ENCODE results near the gene ZDHHC20. TPM values are rescaled to one million over a fixed set of nuclear protein-coding genes. Genes with fewer than 3 reads are reported as not detected.

The ZDHHC20 gene
- total RNA-seq, 1 experiment from 2014 or later: 69.1 TPM

GRCh38 chr13:21365574-21365973 lies 93.5 kb downstream of the ZDHHC20 start:
- H4K20me1 ChIP-seq (ENCODE audit: control insufficient read depth, insufficient read depth, insufficient read length): no peaks in the 10 kb centered on the region
- no peaks in the 10 kb centered on the region for H3K9me3 ChIP-seq (ENCODE audit: control insufficient read depth, low read depth, low read length)
- Mint-ChIP-seq H3K27me3 (ENCODE audit: low read depth) (peaks cover 1% of the 10 kb centered on the region; the same call in 1 of the 2 replicates), H3K27ac (peak overlapping the region; percentile 8 to 71 (median 54); a peak in 4 of 7 replicates), H3K9me3 (peaks cover 0 to 11% of the 10 kb centered on the region in 2 experiments; a peak in 4 of 5 replicates), H3K4me1 (peaks cover 7% of the 10 kb centered on the region in 2 experiments), H3K4me3 (no peak overlapping the region), H3K36me3 (ENCODE audit: insufficient read depth in 1 of 3, low read depth in 3 of 3) (no peaks in the 10 kb centered on the region; a peak in 1 of 7 replicates)
- H2BK5ac ChIP-seq (ENCODE audit: insufficient read length, low read length): no peak overlapping the region
- H2AK5ac ChIP-seq (ENCODE audit: insufficient read length, low read length): no peak overlapping the region
- no peak overlapping the region; the same call in 1 of the 2 replicates for H2BK15ac ChIP-seq (ENCODE audit: low read depth, low read length)
- H3K27ac ChIP-seq (ENCODE audit: insufficient read length, low read depth, low read length): no peak overlapping the region
- H3K9ac ChIP-seq (ENCODE audit: extremely low read depth, insufficient read length, low read length): no peak overlapping the region
- no peak overlapping the region for H3K56ac ChIP-seq (ENCODE audit: insufficient read length, low read depth, low read length)
- no peak overlapping the region for H2AFZ ChIP-seq (ENCODE audit: low read length)
- H3K79me2 ChIP-seq (ENCODE audit: insufficient read depth, low read length): no peaks in the 10 kb centered on the region
- no peaks in the 10 kb centered on the region for H3K79me1 ChIP-seq (ENCODE audit: insufficient read depth, low read depth, low read length, poor library complexity, severe bottlenecking)
- no peak overlapping the region for H4K5ac ChIP-seq (ENCODE audit: insufficient read length, low read depth, low read length)
- H2BK20ac ChIP-seq (ENCODE audit: low read depth, low read length, poor library complexity, severe bottlenecking): no peak overlapping the region
- H4K91ac ChIP-seq (ENCODE audit: insufficient read length, low read depth, low read length): no peak overlapping the region
- WGBS (ENCODE audit: extremely low coverage, insufficient read length, low lambda C conversion rate): no CpG with 5 or more reads among the region's 4 CpGs
- no peaks in the 10 kb centered on the region; the same call in 1 of the 2 replicates for H3K4me1 ChIP-seq (ENCODE audit: insufficient read depth, low read length)
- no peak overlapping the region for H2BK12ac ChIP-seq (ENCODE audit: insufficient read length, low read depth, low read length)
- H3K14ac ChIP-seq (ENCODE audit: insufficient read depth, low read length): no peak overlapping the region
- H2BK120ac ChIP-seq (ENCODE audit: low read depth, low read length, poor library complexity, severe bottlenecking): no peak overlapping the region
- no peak overlapping the region for H3T11ph ChIP-seq (ENCODE audit: low read length)
- H3K23ac ChIP-seq (ENCODE audit: insufficient read length, low read depth, low read length): no peak overlapping the region
- DNase-seq: no peak
- H3K23me2 ChIP-seq (ENCODE audit: insufficient read length, low read depth, low read length, poor library complexity, severe bottlenecking): no peaks in the 10 kb centered on the region
- no peak overlapping the region for H3K4me2 ChIP-seq (ENCODE audit: insufficient read depth, insufficient read length, low read length)
- H3K4ac ChIP-seq (ENCODE audit: low read depth, low read length): no peak overlapping the region; the same call in 1 of the 2 replicates
- no peaks in the 10 kb centered on the region for H3K27me3 ChIP-seq (ENCODE audit: insufficient read depth, low read length)
- no peak for TF ChIP-seq CTCF (conservative IDR thresholded peaks at IDR 0.05)
- H3K18ac ChIP-seq (ENCODE audit: insufficient read length, low read depth, low read length): no peak overlapping the region
- H4K8ac ChIP-seq (replicated peaks; ENCODE audit: insufficient read length, low read depth, low read length): no peak overlapping the region
